Uterus (tissue), 4 donors: ENCODE measurements around the gene TNIP1. TPM values are rescaled to one million over a fixed set of nuclear protein-coding genes. Genes with fewer than 3 reads are reported as not detected.

Source experiments
- DNase-seq, 2 donors: peaks; one replicate each; pipeline ENCODE4 v3.0.0-alpha.2; 2019 to 2020
- H3K27ac ChIP-seq, 2 donors: fragments of 200-600 bp; sonication (generic); 1 replicate in 1 of 2; 2 replicates in 1 of 2; pipeline ENCODE4 v1.5.1; 2016 to 2018
- H3K27me3 ChIP-seq, 2 donors: fragments of 200-600 bp; sonication (generic); one replicate each; pipeline ENCODE4 v1.5.1; 2018 to 2019; ENCODE audit warnings: control low read depth in 1 of 2
- H3K36me3 ChIP-seq, 2 donors: fragments of 200-600 bp; sonication (generic); one replicate each; pipeline ENCODE4 v1.5.1; 2019; ENCODE audit warnings: control low read depth in 1 of 2
- H3K4me1 ChIP-seq, 2 donors: fragments of 200-600 bp; sonication (generic); one replicate each; pipeline ENCODE4 v1.5.1; 2018 to 2019; ENCODE audit warnings: control low read depth in 1 of 2
- H3K4me3 ChIP-seq, 2 donors: fragments of 200-600 bp; sonication (generic); 1 replicate in 1 of 2; 2 replicates in 1 of 2; pipeline ENCODE4 v1.5.1; 2018 to 2019; ENCODE audit warnings: mild to moderate bottlenecking in 1 of 2
- H3K9me3 ChIP-seq, 2 donors: fragments of 200-600 bp; sonication (generic); one replicate each; pipeline ENCODE4 v1.5.1; 2019; ENCODE audit warnings: control low read depth in 1 of 2
- CTCF ChIP-seq, 4 experiments: fragments of 200-600 bp in 2 of 4; fragments of 450-650 bp in 2 of 4; sonication (generic) in 2 of 4; IDR thresholded peaks; one replicate each; pipeline ENCODE4 v1.5.1; 2016 to 2019; ENCODE audit warnings: antibody characterized with exemption in 4 of 4, mild to moderate bottlenecking in 2 of 4, moderate library complexity in 1 of 4
- POLR2A ChIP-seq, 2 donors: fragments of 450-650 bp; IDR thresholded peaks; one replicate each; pipeline ENCODE4 v1.6.1; 2016; ENCODE audit warnings: antibody characterized with exemption in 2 of 2, mild to moderate bottlenecking in 1 of 2, moderate library complexity in 1 of 2
- intact Hi-C: fragments of 100-400 bp; cut with DNase I; formaldehyde crosslinking; loops from one replicate; pipeline ENCODE4 v1.15.1; 2023; ENCODE audit warnings: low total_unique reads
- total RNA-seq, 4 donors: library from RNA; depleted of rRNA in 3 of 4; stranded (reverse); fragments of >200 nt in 3 of 4; gene quantifications; one replicate each; pipeline versions ENCODE4 v1.1.0 to v1.2.4, GENCODE V29; 2014 to 2023
- donor health status: DM: yes; HTN: yes; CAD: no.

TNIP1 gene
- total RNA-seq, 4 donors from 2014 or later: 35.6 to 70.8 (median 50.7) TPM

- TF ChIP-seq POLR2A (IDR thresholded peaks at IDR 0.05) (no peak), CTCF (IDR thresholded peaks at IDR 0.05) (no peak)
- Histone ChIP-seq H3K4me3 (no peak overlapping the region), H3K27me3 (no peaks in the 10 kb centered on the region), H3K4me1 (no peaks in the 10 kb centered on the region), H3K9me3 (no peaks in the 10 kb centered on the region), H3K27ac (no peak overlapping the region), H3K36me3 (no peaks in the 10 kb centered on the region)
- no peak for DNase-seq
- intact Hi-C loops: no loop called here
Observed at GRCh38 chr5:150993826-150994412, 86.9 kb downstream of the TNIP1 start.

GRCh38 chr5:150993422-150993821 is 87.4 kb downstream of the TNIP1 start:
- H3K4me1 ChIP-seq: no peaks in the 10 kb centered on the region
- H3K9me3 ChIP-seq: no peaks in the 10 kb centered on the region
- no peaks in the 10 kb centered on the region for H3K27me3 ChIP-seq
- H3K27ac ChIP-seq: no peak overlapping the region
- intact Hi-C loops: no loop called here
- no peak overlapping the region for H3K4me3 ChIP-seq
- no peak for DNase-seq
- H3K36me3 ChIP-seq: no peaks in the 10 kb centered on the region
- no peak for TF ChIP-seq CTCF (IDR thresholded peaks at IDR 0.05)
- TF ChIP-seq POLR2A (IDR thresholded peaks at IDR 0.05): no peak

GRCh38 chr5:150992705-150993104 is 88.1 kb downstream of the TNIP1 start:
- Histone ChIP-seq H3K27me3 (no peaks in the 10 kb centered on the region), H3K4me3 (no peak overlapping the region), H3K9me3 (no peaks in the 10 kb centered on the region), H3K36me3 (no peaks in the 10 kb centered on the region), H3K27ac (no peak overlapping the region), H3K4me1 (no peaks in the 10 kb centered on the region)
- DNase-seq: no peak
- intact Hi-C loops: no loop called here
- TF ChIP-seq POLR2A (IDR thresholded peaks at IDR 0.05): no peak
- TF ChIP-seq CTCF (IDR thresholded peaks at IDR 0.05): no peak

GRCh38 chr5:150989695-150990094 is 91.1 kb downstream of the TNIP1 start:
- H3K27me3 ChIP-seq: no peaks in the 10 kb centered on the region
- intact Hi-C loops: no loop called here
- DNase-seq: no peak

GRCh38 chr5:150987746-150988145 is 93.1 kb downstream of the TNIP1 start:
- no peaks in the 10 kb centered on the region for H3K4me1 ChIP-seq
- intact Hi-C loops: no loop called here

More at GRCh38 chr5:150989695-150990094, 91.1 kb downstream of the TNIP1 start:
- Histone ChIP-seq H3K4me3 (no peak overlapping the region), H3K36me3 (no peaks in the 10 kb centered on the region), H3K4me1 (no peaks in the 10 kb centered on the region), H3K9me3 (no peaks in the 10 kb centered on the region), H3K27ac (no peak overlapping the region)
- no peak for TF ChIP-seq CTCF (IDR thresholded peaks at IDR 0.05)
- TF ChIP-seq POLR2A (IDR thresholded peaks at IDR 0.05): no peak

More at GRCh38 chr5:150987746-150988145, 93.1 kb downstream of the TNIP1 start:
- Histone ChIP-seq H3K27ac (no peak overlapping the region), H3K9me3 (peaks cover 0 to under 1% of the 10 kb centered on the region in 2 donors), H3K36me3 (no peaks in the 10 kb centered on the region), H3K4me3 (no peak overlapping the region), H3K27me3 (no peaks in the 10 kb centered on the region)
- no peak for DNase-seq
- TF ChIP-seq CTCF (IDR thresholded peaks at IDR 0.05): no peak
- no peak for TF ChIP-seq POLR2A (IDR thresholded peaks at IDR 0.05)

Other genes with a start within 250 kb of the TNIP1 start
- under 1 TPM in 1 of 4 donors, not detected in 3; 0.48 TPM for gene IRGM, start 234.5 kb downstream of the TNIP1 start, total RNA-seq
- 10 to 100 TPM in 1 of 4 donors, 1 to 10 TPM in 3; 5.9 to 27.4 (median 7.0) TPM for gene ZNF300, start 176.1 kb downstream of the TNIP1 start, total RNA-seq
- 1,000 to 10,000 TPM in 1 of 4 donors, 100 to 1,000 TPM in 2, 1 to 10 TPM in 1; 5.7 to 1,241 (median 263) TPM for gene GPX3, start 60.4 kb downstream of the TNIP1 start, total RNA-seq
- 100 to 1,000 TPM; 131 to 346 (median 252) TPM for gene ANXA6, start 76.7 kb upstream of the TNIP1 start, total RNA-seq
- gene CCDC69, start 143.1 kb upstream of the TNIP1 start, total RNA-seq: 10 to 100 TPM; 19.5 to 76.2 (median 40.6) TPM
- 10 to 100 TPM; 14.7 to 33.8 (median 23.8) TPM for gene GM2A, start 172.2 kb upstream of the TNIP1 start, total RNA-seq
- gene SLC36A3, start 222.7 kb upstream of the TNIP1 start, total RNA-seq: not detected